ENCODE results near the gene ZNF467.

The ZNF467 gene

DNA sequence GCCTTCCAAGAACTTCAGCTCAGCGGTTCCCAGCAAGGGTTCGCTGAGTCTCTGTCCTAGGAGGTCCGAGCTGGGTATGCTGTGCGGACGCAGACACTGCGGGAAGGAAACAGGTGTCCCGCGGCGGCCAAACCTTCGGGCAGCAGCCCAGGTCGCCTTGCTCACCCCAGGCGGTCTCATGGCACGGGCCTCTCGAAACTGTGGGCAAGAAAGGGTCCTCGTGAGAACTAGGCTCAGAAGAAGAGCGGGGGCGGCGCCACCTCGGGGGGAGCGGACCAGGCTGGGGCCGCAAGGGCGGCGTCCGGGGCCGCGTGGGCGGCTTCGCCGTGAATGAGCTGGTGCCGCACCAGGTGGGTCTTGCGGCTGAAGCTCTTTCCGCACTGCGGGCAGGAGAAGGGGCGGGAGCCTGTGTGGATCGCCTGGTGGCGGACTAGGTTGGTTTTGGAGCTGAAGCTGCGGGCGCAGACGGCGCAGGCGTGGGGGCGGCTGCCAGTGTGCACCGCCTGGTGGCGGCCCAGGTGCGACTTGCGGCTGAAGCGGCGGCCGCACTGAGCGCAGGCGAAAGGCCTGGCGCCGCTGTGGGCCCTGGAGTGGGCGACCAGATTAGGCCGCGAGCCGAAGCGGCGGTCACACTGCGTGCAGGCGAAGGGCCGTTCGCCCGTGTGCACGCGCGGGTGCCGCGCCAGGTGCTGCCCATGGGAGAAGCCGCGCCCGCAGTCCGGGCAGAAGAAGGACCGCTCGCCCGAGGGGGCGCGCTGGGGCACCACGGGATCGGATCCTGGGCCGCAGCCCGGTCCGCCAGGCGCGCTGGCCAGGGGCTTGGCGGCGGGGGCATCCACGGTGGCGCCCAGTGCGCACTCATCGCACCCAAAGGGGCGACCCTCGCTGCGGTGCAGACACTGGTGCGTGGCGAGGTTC, 8.6 kb downstream of the ZNF467 start:
- H3K4me1 ChIP-seq (ENCODE audit: low read depth, poor library complexity, severe bottlenecking): no peaks in the 10 kb centered on the region
- TF ChIP-seq, protein P1, sequence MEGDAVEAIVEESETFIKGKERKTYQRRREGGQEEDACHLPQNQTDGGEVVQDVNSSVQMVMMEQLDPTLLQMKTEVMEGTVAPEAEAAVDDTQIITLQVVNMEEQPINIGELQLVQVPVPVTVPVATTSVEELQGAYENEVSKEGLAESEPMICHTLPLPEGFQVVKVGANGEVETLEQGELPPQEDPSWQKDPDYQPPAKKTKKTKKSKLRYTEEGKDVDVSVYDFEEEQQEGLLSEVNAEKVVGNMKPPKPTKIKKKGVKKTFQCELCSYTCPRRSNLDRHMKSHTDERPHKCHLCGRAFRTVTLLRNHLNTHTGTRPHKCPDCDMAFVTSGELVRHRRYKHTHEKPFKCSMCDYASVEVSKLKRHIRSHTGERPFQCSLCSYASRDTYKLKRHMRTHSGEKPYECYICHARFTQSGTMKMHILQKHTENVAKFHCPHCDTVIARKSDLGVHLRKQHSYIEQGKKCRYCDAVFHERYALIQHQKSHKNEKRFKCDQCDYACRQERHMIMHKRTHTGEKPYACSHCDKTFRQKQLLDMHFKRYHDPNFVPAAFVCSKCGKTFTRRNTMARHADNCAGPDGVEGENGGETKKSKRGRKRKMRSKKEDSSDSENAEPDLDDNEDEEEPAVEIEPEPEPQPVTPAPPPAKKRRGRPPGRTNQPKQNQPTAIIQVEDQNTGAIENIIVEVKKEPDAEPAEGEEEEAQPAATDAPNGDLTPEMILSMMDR (conservative IDR thresholded peaks at IDR 0.05; ENCODE audit: low read depth, low read length): no peak
- no peak overlapping the region for H2AFZ ChIP-seq (ENCODE audit: low read depth)
- no peak overlapping the region for H3K4me2 ChIP-seq
- no peaks in the 10 kb centered on the region for H4K20me1 ChIP-seq (ENCODE audit: insufficient read depth)
- no peaks in the 10 kb centered on the region for H3K36me3 ChIP-seq (ENCODE audit: insufficient read depth)
- H3K9ac ChIP-seq: no peak overlapping the region
- no peaks in the 10 kb centered on the region for H3K27me3 ChIP-seq (ENCODE audit: insufficient read depth, low read depth)
- no peak overlapping the region for H3K4me3 ChIP-seq (IDR thresholded peaks at IDR 0.05; ENCODE audit: insufficient read depth, low read depth, low read length)
- no peak overlapping the region for H3K27ac ChIP-seq
- no peaks in the 10 kb centered on the region for H3K79me2 ChIP-seq (ENCODE audit: insufficient read depth, low read depth)

DNA sequence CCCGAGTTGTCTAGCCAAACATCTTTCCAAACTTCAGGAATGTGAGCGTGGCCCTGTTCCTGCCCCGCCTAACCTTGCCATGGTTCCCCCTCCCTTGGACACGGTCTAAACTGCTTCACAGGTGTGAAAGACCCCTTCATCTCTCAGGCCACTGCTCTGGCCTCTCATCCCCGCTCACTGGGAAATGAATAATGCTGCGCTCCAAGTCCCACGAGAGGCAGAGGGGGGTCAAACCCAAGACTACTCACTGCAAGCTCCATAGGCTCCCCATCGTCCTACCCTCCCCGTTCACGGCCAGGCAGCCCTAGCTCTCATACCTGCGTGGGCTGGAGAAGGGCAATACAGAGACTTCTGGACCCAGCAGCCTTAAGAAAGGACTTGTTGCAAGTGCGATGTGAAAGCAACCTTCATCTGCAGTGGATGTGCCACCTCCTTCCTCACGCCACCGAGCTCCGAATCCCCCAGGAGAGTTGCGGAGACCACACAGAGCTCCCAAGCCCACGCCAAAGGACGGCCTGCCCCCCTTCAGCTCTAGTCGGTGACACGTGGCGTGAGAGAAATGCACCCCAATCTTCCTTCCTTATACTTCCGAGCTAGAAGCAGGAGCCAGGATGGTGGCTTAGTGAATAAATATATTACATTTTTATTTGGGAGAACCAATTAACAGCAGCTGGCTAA, 9.7 kb downstream of the ZNF467 start:
- Histone ChIP-seq H3K9ac (no peak overlapping the region), H3K4me1 (ENCODE audit: low read depth, poor library complexity, severe bottlenecking) (no peaks in the 10 kb centered on the region), H3K36me3 (ENCODE audit: insufficient read depth) (no peaks in the 10 kb centered on the region), H3K79me2 (ENCODE audit: insufficient read depth, low read depth) (no peaks in the 10 kb centered on the region), H3K27me3 (ENCODE audit: insufficient read depth, low read depth) (no peaks in the 10 kb centered on the region), H2AFZ (ENCODE audit: low read depth) (no peak overlapping the region), H3K4me2 (no peak overlapping the region), H3K27ac (no peak overlapping the region), H4K20me1 (ENCODE audit: insufficient read depth) (no peaks in the 10 kb centered on the region), H3K4me3 (IDR thresholded peaks at IDR 0.05; ENCODE audit: insufficient read depth, low read depth, low read length) (no peak overlapping the region)
- TF ChIP-seq, protein P1 (conservative IDR thresholded peaks at IDR 0.05; ENCODE audit: low read depth, low read length): no peak

DNA sequence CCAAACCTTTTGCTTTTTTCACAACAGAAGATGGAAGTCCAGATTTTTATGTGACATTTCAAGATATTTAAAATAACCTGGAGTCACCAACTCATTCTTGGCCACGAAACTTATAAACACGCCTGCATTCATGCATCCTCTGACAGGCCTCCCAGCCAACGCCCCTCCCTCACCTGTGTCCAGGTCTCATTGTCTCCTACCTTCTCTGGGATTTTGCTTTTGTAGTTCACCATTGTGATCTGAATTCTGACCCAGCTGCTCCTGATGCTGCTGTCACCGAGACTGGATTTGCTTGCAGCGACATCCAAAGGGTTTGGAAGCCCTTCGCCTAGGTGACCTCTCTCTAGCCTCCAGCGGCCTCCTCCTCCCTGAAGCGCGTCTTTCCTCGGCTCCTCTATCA, 10.8 kb downstream of the ZNF467 start:
- TF ChIP-seq, protein P1 (conservative IDR thresholded peaks at IDR 0.05; ENCODE audit: low read depth, low read length): no peak
- Histone ChIP-seq H3K27ac (no peak overlapping the region), H3K36me3 (ENCODE audit: insufficient read depth) (no peaks in the 10 kb centered on the region), H3K79me2 (ENCODE audit: insufficient read depth, low read depth) (no peaks in the 10 kb centered on the region), H2AFZ (ENCODE audit: low read depth) (no peak overlapping the region), H3K27me3 (ENCODE audit: insufficient read depth, low read depth) (no peaks in the 10 kb centered on the region), H3K9ac (no peak overlapping the region), H3K4me1 (ENCODE audit: low read depth, poor library complexity, severe bottlenecking) (no peaks in the 10 kb centered on the region), H4K20me1 (ENCODE audit: insufficient read depth) (no peaks in the 10 kb centered on the region), H3K4me2 (no peak overlapping the region), H3K4me3 (IDR thresholded peaks at IDR 0.05; ENCODE audit: insufficient read depth, low read depth, low read length) (no peak overlapping the region)

DNA sequence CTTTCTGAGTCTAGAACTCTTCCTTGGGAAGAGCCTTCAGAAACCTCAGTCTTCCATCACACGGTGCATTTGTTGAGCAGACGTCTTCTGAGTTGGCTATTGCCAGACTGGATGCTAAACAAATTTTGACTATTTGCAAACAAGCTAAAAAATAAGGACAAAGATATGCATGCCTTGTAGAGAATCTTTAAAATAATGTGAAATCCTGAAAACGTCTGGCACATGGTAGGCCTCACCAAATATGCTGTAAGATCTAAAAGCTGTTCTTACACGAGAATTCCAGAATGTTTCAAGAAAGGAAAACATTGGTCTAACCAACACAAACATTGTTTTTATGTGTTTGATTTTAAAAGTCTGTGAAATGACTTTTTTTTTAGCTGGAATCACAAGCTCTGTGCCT, 11.3 kb downstream of the ZNF467 start:
- Histone ChIP-seq H3K4me2 (no peak overlapping the region), H4K20me1 (ENCODE audit: insufficient read depth) (no peaks in the 10 kb centered on the region), H3K9ac (no peak overlapping the region), H3K27ac (no peak overlapping the region), H3K79me2 (ENCODE audit: insufficient read depth, low read depth) (no peaks in the 10 kb centered on the region), H3K4me3 (IDR thresholded peaks at IDR 0.05; ENCODE audit: insufficient read depth, low read depth, low read length) (no peak overlapping the region), H2AFZ (ENCODE audit: low read depth) (no peak overlapping the region), H3K4me1 (ENCODE audit: low read depth, poor library complexity, severe bottlenecking) (no peaks in the 10 kb centered on the region), H3K36me3 (ENCODE audit: insufficient read depth) (no peaks in the 10 kb centered on the region), H3K27me3 (ENCODE audit: insufficient read depth, low read depth) (no peaks in the 10 kb centered on the region)
- TF ChIP-seq, protein P1 (conservative IDR thresholded peaks at IDR 0.05; ENCODE audit: low read depth, low read length): no peak
